ENCODE data around the gene HSF5.

DNA sequence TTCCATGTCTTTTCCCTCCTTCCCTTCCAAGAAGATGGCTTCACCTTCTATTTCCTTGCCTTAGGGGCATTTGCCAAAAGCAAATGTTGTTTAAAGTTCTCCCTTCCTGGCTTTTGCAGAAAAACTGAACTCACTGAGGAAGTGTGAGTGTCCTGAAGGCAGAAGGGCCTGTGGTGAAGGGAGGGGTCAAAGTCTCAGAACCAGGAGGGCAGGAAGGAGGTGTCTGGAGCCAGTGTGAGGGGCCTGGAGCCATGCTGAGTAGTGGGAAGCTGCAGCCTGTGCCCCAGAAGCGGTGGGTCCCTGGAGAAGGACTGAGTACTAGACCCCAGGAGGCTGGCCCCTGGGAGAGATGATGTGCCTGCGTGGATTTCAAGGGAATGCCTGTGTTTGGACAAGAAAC is 112.4 kb downstream of the HSF5 start:
- TF ChIP-seq, protein P1, sequence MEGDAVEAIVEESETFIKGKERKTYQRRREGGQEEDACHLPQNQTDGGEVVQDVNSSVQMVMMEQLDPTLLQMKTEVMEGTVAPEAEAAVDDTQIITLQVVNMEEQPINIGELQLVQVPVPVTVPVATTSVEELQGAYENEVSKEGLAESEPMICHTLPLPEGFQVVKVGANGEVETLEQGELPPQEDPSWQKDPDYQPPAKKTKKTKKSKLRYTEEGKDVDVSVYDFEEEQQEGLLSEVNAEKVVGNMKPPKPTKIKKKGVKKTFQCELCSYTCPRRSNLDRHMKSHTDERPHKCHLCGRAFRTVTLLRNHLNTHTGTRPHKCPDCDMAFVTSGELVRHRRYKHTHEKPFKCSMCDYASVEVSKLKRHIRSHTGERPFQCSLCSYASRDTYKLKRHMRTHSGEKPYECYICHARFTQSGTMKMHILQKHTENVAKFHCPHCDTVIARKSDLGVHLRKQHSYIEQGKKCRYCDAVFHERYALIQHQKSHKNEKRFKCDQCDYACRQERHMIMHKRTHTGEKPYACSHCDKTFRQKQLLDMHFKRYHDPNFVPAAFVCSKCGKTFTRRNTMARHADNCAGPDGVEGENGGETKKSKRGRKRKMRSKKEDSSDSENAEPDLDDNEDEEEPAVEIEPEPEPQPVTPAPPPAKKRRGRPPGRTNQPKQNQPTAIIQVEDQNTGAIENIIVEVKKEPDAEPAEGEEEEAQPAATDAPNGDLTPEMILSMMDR (IDR thresholded peaks at IDR 0.05): no peak
- TF ChIP-seq POLR2A (IDR thresholded peaks at IDR 0.05) (no peak), EP300 (IDR thresholded peaks at IDR 0.05) (no peak)

Data from stomach (tissue), 4 donors.